ENCODE data around the gene HS6ST1.
A peak's percentile ranks its signal among the peaks of the same experiment; 100 is the strongest.

HS6ST1 gene

GRCh38 chr2:128282976-128283810 lies 35.5 kb downstream of the HS6ST1 start:
- DNase-seq (ENCODE audit: low read depth): no peak
- H3K4me3 ChIP-seq (ENCODE audit: low read length): no peak overlapping the region
- TF ChIP-seq CTCF (conservative IDR thresholded peaks at IDR 0.05; ENCODE audit: low read length): 0 out of 2 replicates have a peak, but pooled peaks have one; percentile 3

- H3K4me3 ChIP-seq (ENCODE audit: low read length): no peak overlapping the region
- TF ChIP-seq CTCF (conservative IDR thresholded peaks at IDR 0.05; ENCODE audit: low read length): no peak
- DNase-seq (ENCODE audit: low read depth): no peak
These were observed 36.3 kb downstream of the HS6ST1 start for GRCh38 chr2:128282246-128282975.

GRCh38 chr2:128281852-128282245 lies 36.8 kb downstream of the HS6ST1 start:
- no peak for TF ChIP-seq CTCF (conservative IDR thresholded peaks at IDR 0.05; ENCODE audit: low read length)
- no peak for DNase-seq (ENCODE audit: low read depth)
- H3K4me3 ChIP-seq (ENCODE audit: low read length): no peak overlapping the region

GRCh38 chr2:128280901-128281321 lies 37.8 kb downstream of the HS6ST1 start:
- TF ChIP-seq CTCF (conservative IDR thresholded peaks at IDR 0.05; ENCODE audit: low read length): no peak
- no peak for DNase-seq (ENCODE audit: low read depth)
- no peak overlapping the region for H3K4me3 ChIP-seq (ENCODE audit: low read length)

GRCh38 chr2:128280158-128280871 lies 38.4 kb downstream of the HS6ST1 start:
- H3K4me3 ChIP-seq (ENCODE audit: low read length): no peak overlapping the region
- DNase-seq (ENCODE audit: low read depth): no peak
- no peak for TF ChIP-seq CTCF (conservative IDR thresholded peaks at IDR 0.05; ENCODE audit: low read length)

- no peak for TF ChIP-seq CTCF (conservative IDR thresholded peaks at IDR 0.05; ENCODE audit: low read length)
- H3K4me3 ChIP-seq (ENCODE audit: low read length): no peak overlapping the region
- no peak for DNase-seq (ENCODE audit: low read depth)
These were observed 38.9 kb downstream of the HS6ST1 start for GRCh38 chr2:128279786-128280157.
